DOHH2 (cell line): ENCODE measurements around the gene PDE6D.

ENCODE experiments used
- H3F3A ChIP-seq: fragments of 200-600 bp; sonication (generic), shearing (Covaris generic); 2 replicates; pipeline ENCODE4 v1.6.0; 2016; ENCODE audit warnings: antibody characterized with exemption, mild to moderate bottlenecking; ENCODE audit not compliant: control insufficient read depth, insufficient read depth
- H3K27ac ChIP-seq: fragments of 200-600 bp; sonication (generic); 2 replicates; pipeline ENCODE4 v1.5.1; 2014; ENCODE audit warnings: low read depth, mild to moderate bottlenecking, low read length, moderate library complexity
- H3K27me3 ChIP-seq: fragments of 200-600 bp; sonication (generic); 2 replicates; pipeline ENCODE4 v1.6.1; 2014; ENCODE audit warnings: mild to moderate bottlenecking, low read length, mixed read lengths; ENCODE audit not compliant: control insufficient read depth
- H3K36me3 ChIP-seq: fragments of 200-600 bp; sonication (generic); 2 replicates; pipeline ENCODE4 v1.6.1; 2014; ENCODE audit warnings: mild to moderate bottlenecking, low read length, moderate library complexity, mixed read lengths; ENCODE audit not compliant: control insufficient read depth
- H3K4me1 ChIP-seq: fragments of 200-600 bp; sonication (generic); 2 replicates; pipeline ENCODE4 v1.6.1; 2014; ENCODE audit warnings: mild to moderate bottlenecking, low read length, mixed read lengths; ENCODE audit not compliant: control insufficient read depth
- H3K4me2 ChIP-seq: fragments of 200-600 bp; sonication (generic); 2 replicates; pipeline ENCODE4 v1.6.0; 2014; ENCODE audit warnings: mild to moderate bottlenecking, low read length, moderate library complexity
- H3K4me3 ChIP-seq: fragments of 200-600 bp; sonication (generic); 2 replicates; pipeline ENCODE4 v1.5.1; 2014; ENCODE audit warnings: mild to moderate bottlenecking, low read length, mixed read lengths
- H3K79me2 ChIP-seq: fragments of 200-600 bp; sonication (generic); 2 replicates; pipeline ENCODE4 v1.6.1; 2014; ENCODE audit warnings: mild to moderate bottlenecking, low read length, mixed read lengths; ENCODE audit not compliant: control insufficient read depth
- H3K9me2 ChIP-seq: fragments of 200-600 bp; sonication (generic); replicated peaks from 2 replicates; pipeline ENCODE4 v1.6.1; 2014; ENCODE audit warnings: mild to moderate bottlenecking, low read length, mixed read lengths; ENCODE audit not compliant: control insufficient read depth
- H3K9me3 ChIP-seq: fragments of 200-600 bp; sonication (generic); 2 replicates; pipeline ENCODE4 v1.6.1; 2014; ENCODE audit warnings: antibody characterized with exemption, low read length, mixed read lengths; ENCODE audit not compliant: control insufficient read depth, insufficient read depth
- H4K20me1 ChIP-seq: fragments of 200-600 bp; sonication (generic); 2 replicates; pipeline ENCODE4 v1.6.0; 2014; ENCODE audit warnings: low read depth, mild to moderate bottlenecking, antibody characterized with exemption, low read length, moderate library complexity; ENCODE audit not compliant: control insufficient read depth, insufficient read depth
- CTCF ChIP-seq: fragments of 200-600 bp; sonication (generic); IDR thresholded peaks from one replicate; pipeline ENCODE4 v1.5.1; 2014; ENCODE audit warnings: antibody characterized with exemption, mild to moderate bottlenecking, low read depth, low read length; ENCODE audit not compliant: poor library complexity, severe bottlenecking
- EZH2phosphoT487 ChIP-seq: fragments of 200-600 bp; sonication (generic); IDR thresholded peaks from 2 replicates; pipeline ENCODE4 v1.6.1; 2017; ENCODE audit warnings: borderline replicate concordance, mild to moderate bottlenecking, antibody characterized with exemption, low read length, moderate library complexity, mixed read lengths

The PDE6D gene

GRCh38 chr2:231819447-231820042, 38.5 kb upstream of the PDE6D start:
- no peaks in the 10 kb centered on the region for H3K27me3 ChIP-seq
- H3K9me2 ChIP-seq = no peaks in the 10 kb centered on the region
- no peak overlapping the region for H3K4me2 ChIP-seq
- TF ChIP-seq EZH2phosphoT487 = no peak
- no peak for TF ChIP-seq CTCF
- no peaks in the 10 kb centered on the region for H3K36me3 ChIP-seq
- H4K20me1 ChIP-seq = no peaks in the 10 kb centered on the region
- no peaks in the 10 kb centered on the region for H3K4me1 ChIP-seq
- no peaks in the 10 kb centered on the region for H3F3A ChIP-seq
- no peaks in the 10 kb centered on the region for H3K79me2 ChIP-seq
- H3K4me3 ChIP-seq = no peak overlapping the region
- no peak overlapping the region for H3K27ac ChIP-seq
- H3K9me3 ChIP-seq = no peaks in the 10 kb centered on the region

- H3K27ac ChIP-seq = no peak overlapping the region
- H3K36me3 ChIP-seq = no peaks in the 10 kb centered on the region
- no peaks in the 10 kb centered on the region for H3K79me2 ChIP-seq
- H3K27me3 ChIP-seq = no peaks in the 10 kb centered on the region
- H3F3A ChIP-seq = no peaks in the 10 kb centered on the region
- no peaks in the 10 kb centered on the region for H3K9me3 ChIP-seq
- H3K4me1 ChIP-seq = no peaks in the 10 kb centered on the region
- H3K4me3 ChIP-seq = no peak overlapping the region
- H3K4me2 ChIP-seq = no peak overlapping the region
- no peak for TF ChIP-seq CTCF
- TF ChIP-seq EZH2phosphoT487 = no peak
- H4K20me1 ChIP-seq = no peaks in the 10 kb centered on the region
- no peaks in the 10 kb centered on the region for H3K9me2 ChIP-seq
These were observed 35.4 kb upstream of the PDE6D start for GRCh38 chr2:231816327-231817026.

- no peak overlapping the region for H3K4me2 ChIP-seq
- no peaks in the 10 kb centered on the region for H3K9me3 ChIP-seq
- H3F3A ChIP-seq = no peaks in the 10 kb centered on the region
- no peaks in the 10 kb centered on the region for H3K4me1 ChIP-seq
- no peaks in the 10 kb centered on the region for H3K79me2 ChIP-seq
- TF ChIP-seq CTCF = no peak
- no peak for TF ChIP-seq EZH2phosphoT487
- H3K27ac ChIP-seq = no peak overlapping the region
- H3K27me3 ChIP-seq = no peaks in the 10 kb centered on the region
- no peak overlapping the region for H3K4me3 ChIP-seq
- no peaks in the 10 kb centered on the region for H3K9me2 ChIP-seq
- no peaks in the 10 kb centered on the region for H4K20me1 ChIP-seq
- peaks cover 42% of the 10 kb centered on the region for H3K36me3 ChIP-seq
These were observed 29.8 kb upstream of the PDE6D start for GRCh38 chr2:231810905-231811304.
